ENCODE measurements around the gene ROBO1. TPM values are rescaled to one million over a fixed set of nuclear protein-coding genes. Genes with fewer than 3 reads are reported as not detected.
"Not testable (repeated sequence)": the region's sequence is repeated elsewhere in the genome, so short reads cannot be mapped to it uniquely, and the experiment has no call there.

ROBO1 gene
- total and polyA plus RNA-seq, 2 donors: 13.3 to 33.9 TPM

- H3K4me1 ChIP-seq (ENCODE audit: control insufficient read depth in 2 of 2, insufficient read depth in 2 of 2, low read length in 2 of 2): no peaks in the 10 kb centered on the region
- no peak overlapping the region for H3K4me3 ChIP-seq (ENCODE audit: low read length in 2 of 2)
- 93% methylated on average over 4 of the region's 4 CpGs for WGBS
- no peaks in the 10 kb centered on the region for H3K9me3 ChIP-seq (ENCODE audit: control insufficient read depth in 2 of 2, insufficient read depth in 1 of 2, low read length in 1 of 2)
- no peaks in the 10 kb centered on the region for H3K27me3 ChIP-seq (ENCODE audit: control insufficient read depth in 2 of 2, insufficient read depth in 1 of 2, low read length in 1 of 2)
- DNase-seq (ENCODE audit: low read depth in 6 of 9, low spot score in 9 of 9): no peak
- no peaks in the 10 kb centered on the region for H3K36me3 ChIP-seq (ENCODE audit: control insufficient read depth in 2 of 2, insufficient read depth in 2 of 2, low read length in 1 of 2)
- H3K27ac ChIP-seq (ENCODE audit: low read depth in 1 of 2, low read length in 1 of 2): no peak overlapping the region
Observed at GRCh38 chr3:78893161-78893560, 874.6 kb downstream of the ROBO1 start.

DNA sequence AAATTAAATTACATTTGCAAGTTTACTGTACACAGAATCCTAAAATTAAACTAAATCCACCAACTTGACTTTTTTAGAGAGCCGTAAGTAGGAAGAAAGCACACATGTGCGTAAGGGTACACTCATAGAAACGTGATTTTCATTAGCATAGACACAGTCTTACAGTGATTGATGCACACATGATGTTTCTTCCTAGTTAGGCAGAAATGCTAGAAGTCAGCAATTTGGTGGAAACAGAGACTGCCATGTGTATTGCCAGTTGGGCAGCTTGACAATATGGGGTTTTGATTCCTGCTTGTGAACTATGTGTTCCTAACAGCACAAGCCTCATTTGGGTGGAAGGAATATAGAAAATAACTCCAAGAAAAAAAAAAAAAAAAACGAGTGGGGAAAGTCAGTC lies 878.5 kb downstream of the ROBO1 start:
- H3K27me3 ChIP-seq (ENCODE audit: control insufficient read depth in 2 of 2, insufficient read depth in 1 of 2, low read length in 1 of 2): no peaks in the 10 kb centered on the region
- H3K36me3 ChIP-seq (ENCODE audit: control insufficient read depth in 2 of 2, insufficient read depth in 2 of 2, low read length in 1 of 2): no peaks in the 10 kb centered on the region
- H3K4me1 ChIP-seq (ENCODE audit: control insufficient read depth in 2 of 2, insufficient read depth in 2 of 2, low read length in 2 of 2): no peaks in the 10 kb centered on the region
- no peak overlapping the region for H3K27ac ChIP-seq (ENCODE audit: low read depth in 1 of 2, low read length in 1 of 2)
- no peaks in the 10 kb centered on the region for H3K9me3 ChIP-seq (ENCODE audit: control insufficient read depth in 2 of 2, insufficient read depth in 1 of 2, low read length in 1 of 2)
- WGBS: 88% methylated on average over 4 of the region's 4 CpGs
- no peak for DNase-seq (ENCODE audit: low read depth in 6 of 9, low spot score in 9 of 9)
- H3K4me3 ChIP-seq (ENCODE audit: low read length in 2 of 2): no peak overlapping the region

DNA sequence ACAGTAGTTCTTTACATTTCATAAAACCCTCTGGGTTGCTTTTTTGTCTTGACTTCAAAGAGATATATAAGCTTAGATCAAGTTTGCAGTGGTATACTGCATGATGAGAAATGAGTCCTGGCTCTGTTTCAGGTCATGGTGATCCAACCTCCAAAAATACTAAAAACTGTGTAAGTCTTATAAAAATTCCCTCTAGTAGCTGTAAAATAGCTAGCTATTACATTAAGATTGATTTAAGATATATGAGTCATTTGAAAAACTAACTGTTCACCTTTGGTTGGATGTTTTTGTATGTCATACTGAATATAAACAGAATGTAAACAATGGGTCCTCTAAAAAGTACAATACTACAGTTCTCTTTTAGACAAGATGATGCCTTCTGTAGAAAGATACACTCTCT lies 879.2 kb downstream of the ROBO1 start:
- DNase-seq (ENCODE audit: low read depth in 6 of 9, low spot score in 9 of 9): no peak
- no peaks in the 10 kb centered on the region for H3K27me3 ChIP-seq (ENCODE audit: control insufficient read depth in 2 of 2, insufficient read depth in 1 of 2, low read length in 1 of 2)
- H3K4me3 ChIP-seq (ENCODE audit: low read length in 2 of 2): no peak overlapping the region
- H3K4me1 ChIP-seq (ENCODE audit: control insufficient read depth in 2 of 2, insufficient read depth in 2 of 2, low read length in 2 of 2): no peaks in the 10 kb centered on the region
- no peak overlapping the region for H3K27ac ChIP-seq (ENCODE audit: low read depth in 1 of 2, low read length in 1 of 2)
- H3K9me3 ChIP-seq (ENCODE audit: control insufficient read depth in 2 of 2, insufficient read depth in 1 of 2, low read length in 1 of 2): no peaks in the 10 kb centered on the region
- no peaks in the 10 kb centered on the region for H3K36me3 ChIP-seq (ENCODE audit: control insufficient read depth in 2 of 2, insufficient read depth in 2 of 2, low read length in 1 of 2)

DNA sequence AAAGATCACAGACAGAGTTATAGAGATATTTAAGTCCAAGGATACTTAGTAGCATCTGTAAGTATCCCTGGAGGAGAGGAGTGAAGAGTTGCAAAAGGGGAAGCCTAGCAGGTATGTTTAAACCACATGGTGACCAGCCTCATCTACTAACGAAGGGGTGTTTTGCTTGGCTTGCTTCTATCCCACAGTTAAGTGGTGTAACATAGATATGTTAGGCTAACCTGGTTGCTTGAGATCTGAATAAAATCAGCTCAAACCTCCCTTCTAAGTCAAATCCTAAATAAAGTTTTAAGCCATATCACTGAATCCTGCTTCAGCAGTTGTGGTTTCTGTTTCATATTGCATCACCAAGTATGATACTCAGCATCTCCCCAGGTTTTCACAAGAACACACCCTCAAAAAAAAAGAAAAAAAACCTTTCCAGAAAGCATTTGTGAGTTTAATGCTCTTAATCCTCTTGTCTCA lies 880.2 kb downstream of the ROBO1 start:
- Histone ChIP-seq H3K4me3 (ENCODE audit: low read length in 2 of 2) (no peak overlapping the region), H3K27ac (ENCODE audit: low read depth in 1 of 2, low read length in 1 of 2) (no peak overlapping the region), H3K27me3 (ENCODE audit: control insufficient read depth in 2 of 2, insufficient read depth in 1 of 2, low read length in 1 of 2) (no peaks in the 10 kb centered on the region), H3K9me3 (ENCODE audit: control insufficient read depth in 2 of 2, insufficient read depth in 1 of 2, low read length in 1 of 2) (no peaks in the 10 kb centered on the region), H3K36me3 (ENCODE audit: control insufficient read depth in 2 of 2, insufficient read depth in 2 of 2, low read length in 1 of 2) (no peaks in the 10 kb centered on the region), H3K4me1 (ENCODE audit: control insufficient read depth in 2 of 2, insufficient read depth in 2 of 2, low read length in 2 of 2) (no peaks in the 10 kb centered on the region)
- WGBS: 50% methylated on average over 1 of the region's 1 CpG
- DNase-seq (ENCODE audit: low read depth in 6 of 9, low spot score in 9 of 9): no peak

DNA sequence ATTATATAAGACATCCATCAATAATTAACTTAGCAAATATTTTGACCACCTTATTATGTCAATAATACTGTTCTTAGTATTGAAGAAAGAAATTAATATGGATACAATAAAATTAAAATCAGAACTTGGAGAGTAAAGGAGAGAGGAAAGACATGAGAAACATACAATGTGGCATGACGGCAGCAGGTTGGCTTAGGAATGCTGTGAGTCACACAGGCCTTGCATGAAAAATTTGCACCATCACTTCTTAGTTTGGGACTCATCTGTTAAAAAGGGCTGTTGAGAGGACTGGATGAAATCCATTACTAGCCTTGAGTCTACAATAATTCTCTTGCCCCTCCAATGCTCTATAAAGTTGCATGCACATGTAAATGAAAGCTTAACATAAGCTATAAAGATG lies 880.8 kb downstream of the ROBO1 start:
- Histone ChIP-seq H3K4me1 (ENCODE audit: control insufficient read depth in 2 of 2, insufficient read depth in 2 of 2, low read length in 2 of 2) (no peaks in the 10 kb centered on the region), H3K27me3 (ENCODE audit: control insufficient read depth in 2 of 2, insufficient read depth in 1 of 2, low read length in 1 of 2) (no peaks in the 10 kb centered on the region), H3K27ac (ENCODE audit: low read depth in 1 of 2, low read length in 1 of 2) (no peak overlapping the region), H3K4me3 (ENCODE audit: low read length in 2 of 2) (no peak overlapping the region), H3K36me3 (ENCODE audit: control insufficient read depth in 2 of 2, insufficient read depth in 2 of 2, low read length in 1 of 2) (no peaks in the 10 kb centered on the region), H3K9me3 (ENCODE audit: control insufficient read depth in 2 of 2, insufficient read depth in 1 of 2, low read length in 1 of 2) (no peaks in the 10 kb centered on the region)
- 93% methylated on average over 1 of the region's 1 CpG for WGBS
- no peak for DNase-seq (ENCODE audit: low read depth in 6 of 9, low spot score in 9 of 9)

DNA sequence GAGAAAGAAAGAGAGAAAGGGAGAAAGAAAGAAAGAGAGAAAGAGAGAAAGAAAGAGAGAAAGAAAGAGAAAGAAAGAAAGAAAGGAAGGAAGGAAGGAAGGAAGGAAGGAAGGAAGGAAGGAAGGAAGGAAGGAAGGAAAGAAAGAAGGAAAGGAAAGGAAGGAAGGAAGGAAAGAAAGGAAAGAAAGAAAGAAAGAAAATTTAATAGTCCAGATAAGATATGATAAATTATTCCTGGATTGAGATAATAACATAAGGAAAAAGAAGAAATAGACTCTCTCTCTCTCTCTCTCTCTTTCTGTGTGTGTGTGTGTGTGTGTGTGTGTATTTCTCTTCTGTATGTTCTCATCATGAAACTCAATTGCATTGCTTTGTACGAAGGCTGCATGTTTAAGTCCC lies 883.2 kb downstream of the ROBO1 start:
- H3K27me3 ChIP-seq (ENCODE audit: control insufficient read depth in 2 of 2, insufficient read depth in 1 of 2, low read length in 1 of 2); H3K4me3 ChIP-seq (ENCODE audit: low read length in 2 of 2); H3K36me3 ChIP-seq (ENCODE audit: control insufficient read depth in 2 of 2, insufficient read depth in 2 of 2, low read length in 1 of 2); H3K4me1 ChIP-seq (ENCODE audit: control insufficient read depth in 2 of 2, insufficient read depth in 2 of 2, low read length in 2 of 2); H3K27ac ChIP-seq (ENCODE audit: low read depth in 1 of 2, low read length in 1 of 2); H3K9me3 ChIP-seq (ENCODE audit: control insufficient read depth in 2 of 2, insufficient read depth in 1 of 2, low read length in 1 of 2); DNase-seq (ENCODE audit: low read depth in 6 of 9, low spot score in 9 of 9): not testable (repeated sequence)
- WGBS: 94% methylated on average over 1 of the region's 1 CpG

GRCh38 chr3:78882251-78882650 lies 885.5 kb downstream of the ROBO1 start:
- DNase-seq (ENCODE audit: low read depth in 6 of 9, low spot score in 9 of 9): no peak
- no peak overlapping the region for H3K27ac ChIP-seq (ENCODE audit: low read depth in 1 of 2, low read length in 1 of 2)
- 96% methylated on average over 6 of the region's 6 CpGs for WGBS
- H3K4me1 ChIP-seq (ENCODE audit: control insufficient read depth in 2 of 2, insufficient read depth in 2 of 2, low read length in 2 of 2): no peaks in the 10 kb centered on the region
- H3K36me3 ChIP-seq (ENCODE audit: control insufficient read depth in 2 of 2, insufficient read depth in 2 of 2, low read length in 1 of 2): no peaks in the 10 kb centered on the region
- no peaks in the 10 kb centered on the region for H3K27me3 ChIP-seq (ENCODE audit: control insufficient read depth in 2 of 2, insufficient read depth in 1 of 2, low read length in 1 of 2)
- H3K9me3 ChIP-seq (ENCODE audit: control insufficient read depth in 2 of 2, insufficient read depth in 1 of 2, low read length in 1 of 2): no peaks in the 10 kb centered on the region
- H3K4me3 ChIP-seq (ENCODE audit: low read length in 2 of 2): no peak overlapping the region

DNA sequence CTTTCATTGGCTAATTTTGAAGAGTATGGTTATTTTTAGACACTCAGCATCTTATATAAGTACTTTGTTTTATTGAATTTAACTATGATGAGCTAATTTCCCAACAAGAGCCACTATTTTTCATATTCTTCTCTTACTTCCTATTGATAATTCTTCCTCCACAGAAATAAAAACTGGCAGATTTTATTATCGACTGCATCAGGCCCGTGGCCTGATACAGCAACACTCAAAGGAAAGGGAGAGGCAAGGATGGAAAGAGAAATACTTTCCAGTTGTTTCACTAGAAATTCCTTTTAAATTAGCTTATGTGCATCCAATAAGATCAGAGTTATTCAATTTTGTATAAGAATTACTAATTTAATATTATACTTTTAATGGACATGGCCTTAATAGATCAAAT lies 886.3 kb downstream of the ROBO1 start:
- Histone ChIP-seq H3K27me3 (ENCODE audit: control insufficient read depth in 2 of 2, insufficient read depth in 1 of 2, low read length in 1 of 2) (no peaks in the 10 kb centered on the region), H3K9me3 (ENCODE audit: control insufficient read depth in 2 of 2, insufficient read depth in 1 of 2, low read length in 1 of 2) (no peaks in the 10 kb centered on the region)
- WGBS: 98% methylated on average over 2 of the region's 2 CpGs

DNA sequence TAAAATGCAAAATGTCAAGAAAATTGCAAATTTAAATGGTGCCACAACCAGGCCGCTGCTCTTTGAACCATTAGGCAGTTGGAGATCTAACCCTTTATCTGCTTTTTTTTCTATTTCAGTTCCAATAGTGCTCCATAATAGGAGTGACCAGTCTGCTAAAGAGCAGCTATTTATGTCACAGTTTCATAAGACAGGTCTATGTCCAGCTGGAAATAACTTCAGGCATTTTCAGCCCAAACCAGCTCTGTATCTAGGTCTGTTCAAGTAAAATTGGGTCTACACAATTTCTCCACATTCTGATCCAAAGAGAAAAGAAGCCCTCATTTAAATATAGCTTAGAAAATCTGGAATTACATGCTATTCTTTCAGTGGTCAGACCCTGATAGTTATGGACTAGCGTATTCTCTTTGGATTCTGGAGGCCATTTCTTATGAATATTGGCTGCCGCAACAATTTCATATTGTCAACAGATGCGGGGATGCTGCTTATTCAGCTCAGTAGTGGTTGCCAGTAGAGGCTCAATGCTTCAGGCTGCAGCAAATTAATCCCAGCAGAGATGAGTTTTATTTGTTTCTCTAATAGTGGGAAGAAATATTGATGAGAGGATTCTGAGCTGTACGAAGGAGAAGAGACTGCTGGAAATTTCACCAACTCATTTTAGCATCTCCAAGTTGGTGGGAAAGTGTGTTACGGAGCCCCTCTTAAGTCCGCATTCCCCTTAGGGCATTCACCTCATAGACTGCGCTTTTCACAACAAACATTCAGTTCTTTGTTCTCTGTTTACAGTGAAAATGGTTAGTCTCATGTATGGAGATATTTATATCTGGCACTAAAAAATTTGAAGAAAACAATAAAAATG lies 887.0 kb downstream of the ROBO1 start:
- 96% methylated on average over 8 of the region's 8 CpGs for WGBS
- Histone ChIP-seq H3K9me3 (ENCODE audit: control insufficient read depth in 2 of 2, insufficient read depth in 1 of 2, low read length in 1 of 2) (no peaks in the 10 kb centered on the region), H3K4me3 (ENCODE audit: low read length in 2 of 2) (no peak overlapping the region), H3K27ac (ENCODE audit: low read depth in 1 of 2, low read length in 1 of 2) (no peak overlapping the region), H3K36me3 (ENCODE audit: control insufficient read depth in 2 of 2, insufficient read depth in 2 of 2, low read length in 1 of 2) (no peaks in the 10 kb centered on the region), H3K27me3 (ENCODE audit: control insufficient read depth in 2 of 2, insufficient read depth in 1 of 2, low read length in 1 of 2) (no peaks in the 10 kb centered on the region), H3K4me1 (ENCODE audit: control insufficient read depth in 2 of 2, insufficient read depth in 2 of 2, low read length in 2 of 2) (no peaks in the 10 kb centered on the region)
- DNase-seq (ENCODE audit: low read depth in 6 of 9, low spot score in 9 of 9): no peak

More for the DNA sequence above, 886.3 kb downstream of the ROBO1 start:
- Histone ChIP-seq H3K27ac (ENCODE audit: low read depth in 1 of 2, low read length in 1 of 2) (no peak overlapping the region), H3K4me3 (ENCODE audit: low read length in 2 of 2) (no peak overlapping the region), H3K36me3 (ENCODE audit: control insufficient read depth in 2 of 2, insufficient read depth in 2 of 2, low read length in 1 of 2) (no peaks in the 10 kb centered on the region), H3K4me1 (ENCODE audit: control insufficient read depth in 2 of 2, insufficient read depth in 2 of 2, low read length in 2 of 2) (no peaks in the 10 kb centered on the region)
- DNase-seq (ENCODE audit: low read depth in 6 of 9, low spot score in 9 of 9): no peak

Measured in thymus (tissue), 11 donors.